CD14-positive monocyte (primary cell): Measurements from ENCODE around the gene ANKRD22. TPM values are rescaled to one million over a fixed set of nuclear protein-coding genes. Genes with fewer than 3 reads are reported as not detected.
"Not testable (repeated sequence)": the region's sequence is repeated elsewhere in the genome, so short reads cannot be mapped to it uniquely, and the experiment has no call there.

Experiments
- DNase-seq, 3 donors: peaks; one replicate each; pipeline ENCODE4 v3.0.0-alpha.2; 2011 to 2022
- H2AFZ ChIP-seq: 2 replicates; pipeline ENCODE4 v1.6.0; 2012; ENCODE audit warnings: mild to moderate bottlenecking, low read depth, low read length, inconsistent platforms; ENCODE audit not compliant: insufficient read depth, poor library complexity, severe bottlenecking
- H3K27ac ChIP-seq, 2 donors: 1 replicate in 1 of 2; 2 replicates in 1 of 2; pipeline ENCODE4 v1.5.1; 2012 to 2013; ENCODE audit warnings: low read length in 2 of 2, control low read depth in 1 of 2, inconsistent platforms in 1 of 2, low read depth in 1 of 2, mild to moderate bottlenecking in 1 of 2
- H3K27me3 ChIP-seq, 2 donors: one replicate each; pipeline versions ENCODE4 v1.6.0 to v1.6.1; 2011 to 2013; ENCODE audit warnings: low read length in 2 of 2; ENCODE audit not compliant: control insufficient read depth in 2 of 2, insufficient read depth in 2 of 2
- H3K36me3 ChIP-seq, 2 donors: replicated peaks in 1 of 2; 1 replicate in 1 of 2; 2 replicates in 1 of 2; pipeline versions ENCODE4 v1.5.1 to v1.6.1; 2012 to 2013; ENCODE audit warnings: low read length in 2 of 2, control low read depth in 1 of 2, inconsistent platforms in 1 of 2, mild to moderate bottlenecking in 1 of 2; ENCODE audit not compliant: insufficient read depth in 2 of 2, control insufficient read depth in 1 of 2
- H3K4me1 ChIP-seq, 2 donors: 1 replicate in 1 of 2; 2 replicates in 1 of 2; pipeline versions ENCODE4 v1.5.1 to v1.6.1; 2012 to 2013; ENCODE audit warnings: low read length in 2 of 2, control low read depth in 1 of 2, inconsistent platforms in 1 of 2, mild to moderate bottlenecking in 1 of 2, moderate library complexity in 1 of 2; ENCODE audit not compliant: insufficient read depth in 2 of 2, control insufficient read depth in 1 of 2
- H3K4me2 ChIP-seq: replicated peaks from 2 replicates; pipeline ENCODE3; 2012; ENCODE audit warnings: low read length, moderate library complexity, mild to moderate bottlenecking; ENCODE audit not compliant: poor library complexity, severe bottlenecking; ENCODE audit errors: extremely low read depth
- H3K4me3 ChIP-seq, 3 experiments: fragments of 200-600 bp in 1 of 3; sonication (generic) in 1 of 3; replicated peaks in 1 of 3; 1 replicate in 2 of 3; 2 replicates in 1 of 3; pipeline ENCODE4 v1.5.1; 2011 to 2013; ENCODE audit warnings: low read length in 3 of 3, mild to moderate bottlenecking in 3 of 3, control low read depth in 2 of 3, low read depth in 2 of 3, inconsistent platforms in 1 of 3, moderate library complexity in 1 of 3
- H3K79me2 ChIP-seq: 2 replicates; pipeline ENCODE4 v1.6.0; 2012; ENCODE audit warnings: mild to moderate bottlenecking, control low read depth, inconsistent platforms, low read length, moderate library complexity; ENCODE audit not compliant: insufficient read depth
- H3K9ac ChIP-seq: 2 replicates; pipeline ENCODE4 v1.6.0; 2017; ENCODE audit warnings: low read length, mild to moderate bottlenecking; ENCODE audit not compliant: insufficient read depth, poor library complexity, severe bottlenecking
- H3K9me3 ChIP-seq, 2 donors: replicated peaks in 1 of 2; 1 replicate in 1 of 2; 2 replicates in 1 of 2; pipeline versions ENCODE4 v1.5.1 to v1.6.1; 2012 to 2013; ENCODE audit warnings: low read length in 2 of 2, control low read depth in 1 of 2; ENCODE audit not compliant: control insufficient read depth in 1 of 2, insufficient read depth in 1 of 2
- H4K20me1 ChIP-seq: 2 replicates; pipeline ENCODE4 v1.6.0; 2012; ENCODE audit warnings: mild to moderate bottlenecking, low read length, control low read depth, moderate library complexity; ENCODE audit not compliant: insufficient read depth
- H3K27ac Mint-ChIP-seq, 7 donors: one replicate each; pipeline ENCODE4 v1.8.0; 2020; ENCODE audit warnings: mild to moderate bottlenecking in 7 of 7, mixed read lengths in 7 of 7, moderate library complexity in 6 of 7, inconsistent platforms in 2 of 7
- H3K27me3 Mint-ChIP-seq, 3 donors: one replicate each; pipeline ENCODE4 v1.8.0; 2021 to 2022; ENCODE audit warnings: low read depth in 3 of 3, mild to moderate bottlenecking in 3 of 3, mixed read lengths in 3 of 3, moderate library complexity in 3 of 3, inconsistent platforms in 1 of 3
- H3K36me3 Mint-ChIP-seq, 2 donors: one replicate each; pipeline ENCODE4 v1.8.0; 2020; ENCODE audit warnings: mixed read lengths in 2 of 2, inconsistent platforms in 1 of 2, mild to moderate bottlenecking in 1 of 2
- H3K4me1 Mint-ChIP-seq: one replicate; pipeline ENCODE4 v1.8.0; 2020; ENCODE audit warnings: mild to moderate bottlenecking, mixed read lengths
- H3K4me3 Mint-ChIP-seq, 2 donors: one replicate each; pipeline ENCODE4 v1.8.0; 2020; ENCODE audit warnings: mild to moderate bottlenecking in 2 of 2, mixed read lengths in 2 of 2, moderate library complexity in 1 of 2
- H3K9me3 Mint-ChIP-seq, 7 donors: one replicate each; pipeline ENCODE4 v1.8.0; 2020 to 2022; ENCODE audit warnings: mixed read lengths in 7 of 7, mild to moderate bottlenecking in 6 of 7, moderate library complexity in 6 of 7, inconsistent platforms in 2 of 7
- CTCF ChIP-seq: fragments of 200-600 bp; IDR thresholded peaks from one replicate; pipeline ENCODE4 v1.8.0; 2022; ENCODE audit warnings: antibody characterized with exemption, mild to moderate bottlenecking
- WGBS: methylation state at CpG from one replicate; pipeline ENCODE4 v1.1.5; 2013; ENCODE audit warnings: missing lambda C conversion rate; ENCODE audit not compliant: insufficient coverage; 5-methylcytosine and 5-hydroxymethylcytosine counted together
- intact Hi-C, 2 donors: fragments of 100-400 bp; cut with micrococcal nuclease; formaldehyde crosslinking; loops; one replicate each; pipeline versions ENCODE4 v1.15.0 to v1.15.1; 2023
- polyA plus RNA-seq, 3 donors: library from polyadenylated mRNA; depleted of rRNA in 1 of 3; unstranded in 2 of 3; stranded (reverse) in 1 of 3; fragments of 300-500 nt in 2 of 3; fragments of >200 nt in 1 of 3; fragmentation: Illumina TruSeq in 2 of 3; gene quantifications; 1 replicate in 2 of 3; 2 replicates in 1 of 3; pipeline ENCODE4 v1.2.3, GENCODE V29; 2012 to 2021

Gene ANKRD22
- polyA plus RNA-seq, 3 donors = 2.7 to 3.5 (median 3.2) TPM

GRCh38 chr10:88838766-88839350 lies 12.8 kb downstream of the ANKRD22 start:
- DNase-seq = peak in 1 of 3 donors; percentile 57
- H3K4me1 ChIP-seq = peaks cover 36% of the 10 kb centered on the region in 2 donors
- no peaks in the 10 kb centered on the region for H3K36me3 ChIP-seq
- Mint-ChIP-seq H3K9me3 (no peaks in the 10 kb centered on the region), H3K4me1 (peaks cover 25% of the 10 kb centered on the region), H3K27me3 (peaks cover 0 to 2% (median 0%) of the 10 kb centered on the region in 3 donors), H3K36me3 (peaks cover 8 to 10% of the 10 kb centered on the region in 2 donors), H3K27ac (no peak overlapping the region), H3K4me3 (no peak overlapping the region)
- H3K27me3 ChIP-seq = no peaks in the 10 kb centered on the region
- 98% methylated on average over 4 of the region's 5 CpGs for WGBS
- H3K27ac ChIP-seq = no peak overlapping the region
- H3K4me2 ChIP-seq = no peak overlapping the region
- no peaks in the 10 kb centered on the region for H4K20me1 ChIP-seq
- no peak overlapping the region for H3K4me3 ChIP-seq
- H3K9ac ChIP-seq = no peak overlapping the region
- H3K79me2 ChIP-seq = peaks cover 3% of the 10 kb centered on the region
- intact Hi-C loops = loop anchor here (5.0 kb wide), 2 partner anchors 43 to 93 kb away; partner anchors contain the start of gene STAMBPL1 (in 1 of the 2)
- TF ChIP-seq CTCF = no peak
- H2AFZ ChIP-seq = no peak overlapping the region
- H3K9me3 ChIP-seq = no peaks in the 10 kb centered on the region

DNA sequence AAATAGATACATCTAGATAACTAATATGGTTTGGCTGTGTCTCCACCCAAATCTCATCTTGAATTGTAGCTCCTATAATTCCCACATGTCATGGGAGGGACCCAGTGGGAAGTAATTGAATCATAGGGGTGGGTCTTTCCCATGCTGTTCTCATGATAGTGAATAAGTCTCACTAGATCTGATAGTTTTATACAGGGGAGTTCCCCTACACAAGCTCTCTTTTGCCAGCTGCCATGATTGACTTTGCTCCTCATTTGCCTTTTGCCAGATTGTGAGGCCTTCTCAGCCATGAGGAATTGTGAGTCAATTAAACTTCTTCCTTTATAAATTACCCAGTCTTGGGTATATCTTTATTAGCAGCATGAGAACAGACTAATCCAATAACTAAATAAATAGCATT lies 14.0 kb downstream of the ANKRD22 start:
- not testable (repeated sequence) for H3K4me3 Mint-ChIP-seq, H3K27ac Mint-ChIP-seq, H3K79me2 ChIP-seq, H4K20me1 ChIP-seq, H3K27me3 ChIP-seq, H3K4me3 ChIP-seq, H3K27ac ChIP-seq, H2AFZ ChIP-seq, H3K4me2 ChIP-seq, H3K9me3 Mint-ChIP-seq, H3K9ac ChIP-seq, H3K36me3 Mint-ChIP-seq, H3K27me3 Mint-ChIP-seq, H3K36me3 ChIP-seq, H3K9me3 ChIP-seq
- H3K4me1 ChIP-seq = peaks cover 48% of the 10 kb centered on the region in 2 donors
- DNase-seq = peak in 1 of 3 donors; percentile 25
- peaks cover 34% of the 10 kb centered on the region for H3K4me1 Mint-ChIP-seq
- intact Hi-C loops = loop anchor here (5.0 kb wide), 2 partner anchors 45 to 95 kb away; partner anchors contain the start of gene STAMBPL1 (in 1 of the 2)
